AG04450 (cell line): ENCODE results near the gene GLP1R. TPM values are rescaled to one million over a fixed set of nuclear protein-coding genes. Genes with fewer than 3 reads are reported as not detected.

Experiments used
- CTCF ChIA-PET: fragments of 300-600, 350-600 bp; formaldehyde crosslinking; extraction: SDS; loops from one replicate; lab custom pipeline; 2022; ENCODE audit warnings: antibody characterized with exemption, inconsistent platforms; lab: Charles Lee
- POLR2A ChIA-PET: fragments of 350-600 bp; formaldehyde crosslinking; extraction: SDS; loops from one replicate; lab custom pipeline; 2021; ENCODE audit warnings: antibody characterized with exemption, inconsistent platforms; lab: Yijun Ruan, JAX
- DNase-seq: peaks from one replicate; pipeline ENCODE4 v3.0.0-alpha.2; 2011; ENCODE audit warnings: low read depth, low spot score
- H3K27ac ChIP-seq: one replicate; pipeline ENCODE4 v1.5.1; 2012; ENCODE audit warnings: low read depth, low read length, control low read depth
- H3K27me3 ChIP-seq: one replicate; pipeline ENCODE4 v1.6.0; 2012; ENCODE audit warnings: low read length; ENCODE audit not compliant: control insufficient read depth, insufficient read depth
- H3K4me3 ChIP-seq: 2 replicates; pipeline ENCODE4 v1.5.1; 2011; ENCODE audit warnings: mild to moderate bottlenecking, low read depth, low read length, control low read depth
- H3K9me3 ChIP-seq: 2 replicates; pipeline ENCODE4 v1.5.1; 2012; ENCODE audit warnings: low read length; ENCODE audit not compliant: control insufficient read depth, insufficient read depth
- polyA plus RNA-seq: library from polyadenylated mRNA; depleted of rRNA; stranded (reverse); fragments of >200 nt; gene quantifications from 2 replicates; pipeline ENCODE4 v1.2.3, GENCODE V29; 2011
- TF ChIP-seq, protein P1 (sequence below): IDR thresholded peaks from 2 replicates; pipeline ENCODE4 v1.5.1; 2011; ENCODE audit warnings: low read depth, low read length, control low read depth, inconsistent platforms

The GLP1R gene
- polyA plus RNA-seq, 1 experiment, result not detected

DNA sequence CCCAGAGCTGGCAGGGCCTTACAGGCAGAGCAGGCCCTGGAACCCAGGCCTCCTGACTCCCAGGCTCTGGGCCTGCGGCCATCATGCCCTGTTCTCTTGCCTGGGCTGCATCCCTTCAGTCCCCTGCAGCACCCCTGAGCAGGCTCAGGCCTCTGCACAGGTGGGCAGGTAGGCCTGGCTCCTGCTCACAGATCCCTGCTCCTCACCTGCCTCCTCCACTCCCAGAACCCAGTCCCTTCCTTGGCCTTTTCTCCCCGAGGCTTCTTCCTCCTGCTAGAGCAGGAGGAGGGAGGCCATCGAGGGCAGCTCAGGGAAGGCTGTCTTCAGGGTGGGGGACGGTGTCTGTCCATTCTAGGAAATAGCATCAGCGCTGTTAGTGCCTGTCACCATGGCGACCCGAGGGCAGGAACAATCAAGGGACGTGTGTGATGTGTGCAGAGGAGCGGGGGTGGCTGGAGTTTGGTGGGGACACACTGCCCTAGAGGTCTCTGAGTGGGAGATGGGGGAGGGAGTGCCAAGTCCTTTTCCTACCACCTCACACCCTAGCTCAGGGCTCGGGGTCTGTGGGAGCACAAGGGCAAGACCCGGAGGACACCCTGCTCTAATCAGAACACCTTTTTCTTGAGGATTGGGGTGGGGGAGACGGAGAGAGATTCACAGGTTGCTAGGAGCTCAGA lies 26.6 kb downstream of the GLP1R start:
- CTCF ChIA-PET, result interaction anchor here (1.8 kb wide), 1 partner anchor 28 kb away, joined by 5 read pairs; no protein-coding TSS in a partner anchor
- Histone ChIP-seq H3K4me3 (no peak overlapping the region), H3K27me3 (no peaks in the 10 kb centered on the region), H3K27ac (no peak overlapping the region), H3K9me3 (no peaks in the 10 kb centered on the region)
- POLR2A ChIA-PET, result no interaction called here
- TF ChIP-seq, protein P1, sequence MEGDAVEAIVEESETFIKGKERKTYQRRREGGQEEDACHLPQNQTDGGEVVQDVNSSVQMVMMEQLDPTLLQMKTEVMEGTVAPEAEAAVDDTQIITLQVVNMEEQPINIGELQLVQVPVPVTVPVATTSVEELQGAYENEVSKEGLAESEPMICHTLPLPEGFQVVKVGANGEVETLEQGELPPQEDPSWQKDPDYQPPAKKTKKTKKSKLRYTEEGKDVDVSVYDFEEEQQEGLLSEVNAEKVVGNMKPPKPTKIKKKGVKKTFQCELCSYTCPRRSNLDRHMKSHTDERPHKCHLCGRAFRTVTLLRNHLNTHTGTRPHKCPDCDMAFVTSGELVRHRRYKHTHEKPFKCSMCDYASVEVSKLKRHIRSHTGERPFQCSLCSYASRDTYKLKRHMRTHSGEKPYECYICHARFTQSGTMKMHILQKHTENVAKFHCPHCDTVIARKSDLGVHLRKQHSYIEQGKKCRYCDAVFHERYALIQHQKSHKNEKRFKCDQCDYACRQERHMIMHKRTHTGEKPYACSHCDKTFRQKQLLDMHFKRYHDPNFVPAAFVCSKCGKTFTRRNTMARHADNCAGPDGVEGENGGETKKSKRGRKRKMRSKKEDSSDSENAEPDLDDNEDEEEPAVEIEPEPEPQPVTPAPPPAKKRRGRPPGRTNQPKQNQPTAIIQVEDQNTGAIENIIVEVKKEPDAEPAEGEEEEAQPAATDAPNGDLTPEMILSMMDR, result no peak
- no peak for DNase-seq

DNA sequence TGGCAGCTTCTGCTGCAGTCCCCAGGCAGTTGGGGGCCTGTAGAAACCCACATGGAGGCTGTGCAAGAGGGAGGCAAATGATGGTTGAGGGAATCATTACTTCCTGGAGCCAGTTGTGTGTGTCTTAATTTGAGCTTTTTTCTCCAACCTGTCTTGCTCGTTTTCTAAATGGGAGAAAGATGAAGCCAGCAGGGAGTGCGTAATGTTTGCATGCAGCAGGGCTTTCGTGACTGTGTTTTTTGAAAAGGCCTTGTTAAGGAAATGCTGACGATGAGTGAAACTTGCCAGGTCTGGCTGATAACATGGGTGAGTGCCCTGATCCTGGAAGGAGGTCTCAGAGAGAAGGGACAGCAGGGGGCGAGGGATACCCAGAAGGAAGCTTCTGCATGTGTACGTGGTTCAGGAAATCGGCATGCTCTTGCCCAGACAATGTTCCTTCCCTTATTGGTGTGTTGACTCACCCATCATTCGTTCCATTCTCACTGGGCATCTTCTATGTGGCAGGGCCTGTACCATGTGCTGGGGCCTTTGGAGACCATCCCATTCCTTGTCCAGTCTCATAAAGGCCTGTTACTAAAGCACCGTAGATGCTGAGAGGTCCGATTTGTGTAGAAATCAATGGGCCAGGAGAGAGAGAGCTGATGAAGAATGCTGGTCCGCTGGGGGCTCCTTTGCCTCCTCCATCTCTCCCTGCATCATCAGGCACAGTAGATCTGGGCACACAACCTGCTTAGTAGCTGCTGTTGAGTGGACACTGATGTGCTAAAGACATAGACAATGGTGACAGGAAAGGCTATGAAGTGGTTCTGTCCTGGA lies 27.4 kb downstream of the GLP1R start:
- H3K9me3 ChIP-seq, result no peaks in the 10 kb centered on the region
- ChIA-PET CTCF (interaction anchor here (1.8 kb wide), 1 partner anchor 27 kb away, joined by 5 read pairs; no protein-coding TSS in a partner anchor), POLR2A (no interaction called here)
- no peak overlapping the region for H3K4me3 ChIP-seq
- H3K27me3 ChIP-seq, result no peaks in the 10 kb centered on the region
- no peak overlapping the region for H3K27ac ChIP-seq
- TF ChIP-seq, protein P1, result no peak
- no peak for DNase-seq

DNA sequence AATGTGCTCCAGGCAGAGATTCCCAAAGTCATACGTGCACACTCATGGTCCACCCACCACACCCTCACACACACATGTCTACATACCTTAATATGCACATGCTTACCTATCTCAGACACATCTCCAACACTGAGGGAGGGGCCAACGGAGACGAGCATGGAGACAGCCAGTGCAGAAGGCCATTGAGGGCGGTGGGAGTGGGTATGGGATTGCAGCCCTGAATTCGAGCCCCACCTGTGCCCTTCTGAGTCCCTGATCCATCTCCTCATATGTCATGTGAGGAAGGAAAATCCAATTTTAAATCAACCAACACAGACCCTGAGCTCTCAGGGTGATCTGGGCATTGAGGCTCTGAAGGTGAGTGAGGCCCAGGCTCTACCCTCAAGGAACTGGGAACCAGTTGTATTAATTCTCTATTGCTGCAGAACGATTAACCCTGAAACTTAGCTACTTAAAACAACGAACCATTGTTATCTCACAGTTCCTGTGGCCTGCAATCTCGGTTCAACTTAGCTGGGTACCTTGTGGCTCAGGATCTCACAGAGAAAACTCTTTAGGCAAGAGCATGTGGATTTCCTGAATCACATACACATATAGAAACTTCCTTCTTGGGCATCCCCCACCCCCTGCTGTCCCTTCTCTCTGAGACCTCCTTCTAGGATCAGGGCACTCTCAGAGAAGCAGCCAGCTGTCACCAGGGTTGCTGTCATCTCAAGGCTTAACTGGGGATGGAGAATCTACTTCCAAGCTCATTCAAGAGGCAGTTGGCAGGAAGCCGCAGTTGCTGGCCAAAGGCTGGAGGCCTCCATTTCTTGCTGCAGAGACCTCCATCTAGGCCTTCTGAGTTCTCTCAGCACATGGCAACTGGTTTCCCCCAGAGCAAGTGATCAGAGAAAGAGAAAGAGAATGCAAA lies 28.3 kb downstream of the GLP1R start:
- H3K4me3 ChIP-seq, result no peak overlapping the region
- TF ChIP-seq, protein P1, result no peak
- POLR2A ChIA-PET, result no interaction called here
- no peak overlapping the region for H3K27ac ChIP-seq
- no peaks in the 10 kb centered on the region for H3K27me3 ChIP-seq
- no peak for DNase-seq
- no peaks in the 10 kb centered on the region for H3K9me3 ChIP-seq
- CTCF ChIA-PET, result interaction anchor here (1.8 kb wide), 1 partner anchor 26 kb away, joined by 5 read pairs; no protein-coding TSS in a partner anchor

DNA sequence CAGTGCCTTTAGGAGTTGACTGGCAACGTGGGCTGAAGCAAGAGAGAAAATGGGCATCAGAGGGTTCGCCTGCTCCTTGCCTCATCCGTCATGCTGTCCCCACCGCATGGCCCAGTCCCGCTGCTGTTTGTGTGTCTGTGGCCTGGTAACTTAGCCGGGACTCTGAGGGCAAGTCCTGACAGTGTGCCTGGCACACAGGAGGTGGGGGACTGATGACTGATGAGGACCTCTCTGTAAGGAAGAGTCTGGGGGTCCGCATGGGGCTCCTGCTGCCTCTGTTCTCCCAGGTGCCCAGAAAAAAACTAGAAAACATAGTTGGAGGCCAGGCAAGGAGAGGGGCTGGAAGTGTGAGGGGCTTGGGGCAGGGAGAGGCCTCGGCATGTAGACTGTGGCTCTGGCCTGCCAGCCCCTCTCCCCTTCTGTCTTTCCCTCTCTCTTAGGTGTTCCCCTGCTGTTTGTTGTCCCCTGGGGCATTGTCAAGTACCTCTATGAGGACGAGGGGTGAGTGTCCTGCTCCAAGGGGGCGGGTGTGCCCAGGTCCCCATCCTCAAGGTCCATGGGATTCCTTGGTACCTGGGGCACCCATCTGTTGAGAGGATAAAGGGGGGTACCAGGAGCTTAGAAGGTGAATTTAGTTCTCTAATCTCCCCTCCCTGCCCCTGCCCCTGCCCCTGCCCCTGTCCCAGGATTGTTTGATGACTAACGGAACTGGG lies 29.5 kb downstream of the GLP1R start:
- Histone ChIP-seq H3K27me3 (no peaks in the 10 kb centered on the region), H3K4me3 (no peak overlapping the region), H3K27ac (no peak overlapping the region), H3K9me3 (no peaks in the 10 kb centered on the region)
- TF ChIP-seq, protein P1, result no peak
- CTCF ChIA-PET, result no interaction called here
- POLR2A ChIA-PET, result no interaction called here
- DNase-seq, result no peak
